ENCODE results near the gene RAB9A. TPM values are rescaled to one million over a fixed set of nuclear protein-coding genes. Genes with fewer than 3 reads are reported as not detected.

RAB9A gene
- polyA plus RNA-seq, 1 of the 3 experiments (the other 2 are of a cell fraction): 15.3 TPM

GRCh38 chrX:13652850-13653693, 35.9 kb upstream of the RAB9A start, which contains the start of gene TCEANC (continued):
- no peak for TF ChIP-seq EZH2phosphoT487 (IDR thresholded peaks at IDR 0.05; ENCODE audit: borderline replicate concordance, low read depth)
- peak; percentile 81 for TF ChIP-seq NRF1 (IDR thresholded peaks at IDR 0.05; ENCODE audit: low read depth, low read length)
- peak; percentile 30; the same call in 1 of the 2 replicates for TF ChIP-seq NFIC (IDR thresholded peaks at IDR 0.05; ENCODE audit: borderline replicate concordance)
- TF ChIP-seq JUND (IDR thresholded peaks at IDR 0.05): peak; percentile 36; the same call in 1 of the 2 replicates
- peak; percentile 98 for TF ChIP-seq USF1 (IDR thresholded peaks at IDR 0.05; ENCODE audit: borderline replicate concordance, low read depth)

- Histone ChIP-seq H3K27me3 (ENCODE audit: insufficient read depth) (no peaks in the 10 kb centered on the region), H3K79me2 (ENCODE audit: insufficient read depth) (no peaks in the 10 kb centered on the region), H2AFZ (ENCODE audit: low read depth) (no peak overlapping the region), H3K9ac (peak overlapping the region; percentile 86; the same call in 1 of the 2 replicates), H3K4me2 (peak overlapping the region; percentile 86), H3K36me3 (replicated peaks in 1 of 2; ENCODE audit: control insufficient read depth in 1 of 2, insufficient read depth in 2 of 2, low read length in 1 of 2) (peaks cover 0 to 3% of the 10 kb centered on the region in 2 experiments), H3K4me1 (ENCODE audit: control insufficient read depth in 1 of 2, insufficient read depth in 2 of 2, low read depth in 1 of 2, low read length in 1 of 2) (peaks cover 4 to 6% of the 10 kb centered on the region in 2 experiments; a peak in 3 of 4 replicates), H3F3A (replicated peaks; ENCODE audit: insufficient read depth) (peaks cover 33% of the 10 kb centered on the region), H3K9me3 (no peaks in the 10 kb centered on the region), H4K20me1 (ENCODE audit: insufficient read depth) (no peaks in the 10 kb centered on the region), H3K9me2 (no peaks in the 10 kb centered on the region), H3K27ac (ENCODE audit: low read depth in 2 of 2, low read length in 1 of 2) (peak overlapping the region; percentile 91 to 97; a peak in 3 of 4 replicates), H3K4me3 (ENCODE audit: low read depth in 2 of 2, low read length in 1 of 2) (peak overlapping the region; percentile 74 to 83; a peak in 3 of 4 replicates)
- TF ChIP-seq POLR2AphosphoS5 (IDR thresholded peaks at IDR 0.05; ENCODE audit: low read depth, low read length) (no peak), SIN3A (IDR thresholded peaks at IDR 0.05; ENCODE audit: borderline replicate concordance, low read depth, low read length) (no peak)
- ChIA-PET POLR2A (interaction anchor here (1.4 to 2.0 kb wide), 2 partner anchors 81 to 375 kb away, joined by 6 to 11 read pairs; partner anchors contain the start of genes GEMIN8, OFD1 and TRAPPC2), CTCF (interaction anchor here (1.8 kb wide), 1 partner anchor 34 kb away, joined by 5 read pairs; no protein-coding TSS in a partner anchor)
- DNase-seq: no peak
Observed at GRCh38 chrX:13654116-13654515, 34.8 kb upstream of the RAB9A start.

GRCh38 chrX:13655674-13656073, 33.3 kb upstream of the RAB9A start:
- Histone ChIP-seq H3K9me3 (no peaks in the 10 kb centered on the region), H3K9ac (no peak overlapping the region), H3K4me1 (ENCODE audit: control insufficient read depth in 1 of 2, insufficient read depth in 2 of 2, low read depth in 1 of 2, low read length in 1 of 2) (peaks cover 5 to 6% of the 10 kb centered on the region in 2 experiments; a peak in 3 of 4 replicates), H3K4me3 (ENCODE audit: low read depth in 2 of 2, low read length in 1 of 2) (no peak overlapping the region), H3K4me2 (no peak overlapping the region), H3K9me2 (no peaks in the 10 kb centered on the region), H2AFZ (ENCODE audit: low read depth) (no peak overlapping the region), H3K27me3 (ENCODE audit: insufficient read depth) (no peaks in the 10 kb centered on the region), H3K79me2 (ENCODE audit: insufficient read depth) (no peaks in the 10 kb centered on the region), H3K36me3 (replicated peaks in 1 of 2; ENCODE audit: control insufficient read depth in 1 of 2, insufficient read depth in 2 of 2, low read length in 1 of 2) (peaks cover 0 to 3% of the 10 kb centered on the region in 2 experiments), H3K27ac (ENCODE audit: low read depth in 2 of 2, low read length in 1 of 2) (no peak overlapping the region), H4K20me1 (ENCODE audit: insufficient read depth) (no peaks in the 10 kb centered on the region), H3F3A (replicated peaks; ENCODE audit: insufficient read depth) (peaks cover 24% of the 10 kb centered on the region)
- no peak for TF ChIP-seq YY1 (IDR thresholded peaks at IDR 0.05; ENCODE audit: low read depth)
- TF ChIP-seq SIN3A (IDR thresholded peaks at IDR 0.05; ENCODE audit: borderline replicate concordance, low read depth, low read length): no peak
- DNase-seq: no peak
- ChIA-PET CTCF (interaction anchor here (1.0 to 1.8 kb wide), 4 partner anchors 32 to 376 kb away, joined by 3 to 8 read pairs (median 6); no protein-coding TSS in a partner anchor), POLR2A (no interaction called here)
- WGBS (ENCODE audit: low lambda C conversion rate): 95% methylated on average over 3 of the region's 3 CpGs

Data from SK-N-SH (cell line).